Measurements from ENCODE around the gene C2CD4A.

Gene C2CD4A

GRCh38 chr15:62103431-62103830 is 36.7 kb downstream of the C2CD4A start:
- no peak for DNase-seq (ENCODE audit: low spot score)

- DNase-seq (ENCODE audit: low spot score), result no peak
Observed at GRCh38 chr15:62104401-62104800, 37.6 kb downstream of the C2CD4A start.

- DNase-seq (ENCODE audit: low spot score), result no peak
Observed at GRCh38 chr15:62104846-62105245, 38.1 kb downstream of the C2CD4A start.

- DNase-seq (ENCODE audit: low spot score), result no peak
Observed at GRCh38 chr15:62105266-62105665, 38.5 kb downstream of the C2CD4A start.

- DNase-seq (ENCODE audit: low spot score), result no peak
Observed at GRCh38 chr15:62106096-62106495, 39.3 kb downstream of the C2CD4A start.

GRCh38 chr15:62107571-62108121 is 40.9 kb downstream of the C2CD4A start:
- no peak for DNase-seq (ENCODE audit: low spot score)

- no peak for DNase-seq (ENCODE audit: low spot score)
Observed at GRCh38 chr15:62108411-62108810, 41.6 kb downstream of the C2CD4A start.

GRCh38 chr15:62109437-62109836 is 42.7 kb downstream of the C2CD4A start:
- no peak for DNase-seq (ENCODE audit: low spot score)

GRCh38 chr15:62109982-62110851 is 43.4 kb downstream of the C2CD4A start:
- no peak for DNase-seq (ENCODE audit: low spot score)

GRCh38 chr15:62112081-62112480 is 45.3 kb downstream of the C2CD4A start:
- DNase-seq (ENCODE audit: low spot score), result no peak

- DNase-seq (ENCODE audit: low spot score), result no peak
Observed at GRCh38 chr15:62112616-62113593, 46.1 kb downstream of the C2CD4A start.

GRCh38 chr15:62115847-62116246 is 49.1 kb downstream of the C2CD4A start:
- DNase-seq (ENCODE audit: low spot score), result no peak

GRCh38 chr15:62118520-62119226 is 51.9 kb downstream of the C2CD4A start:
- no peak for DNase-seq (ENCODE audit: low spot score)

GRCh38 chr15:62119227-62119864 is 52.6 kb downstream of the C2CD4A start:
- no peak for DNase-seq (ENCODE audit: low spot score)

- DNase-seq (ENCODE audit: low spot score), result no peak
Observed at GRCh38 chr15:62119874-62120273, 53.1 kb downstream of the C2CD4A start.
